GM12875 (cell line): ENCODE data around the gene TBRG4.

Experiments used
- H3K4me3 ChIP-seq: one replicate; pipeline ENCODE4 v1.5.1; 2011; ENCODE audit warnings: low read depth, low read length, control low read depth
- TF ChIP-seq, protein P1 (sequence below): IDR thresholded peaks from 2 replicates; pipeline ENCODE4 v1.5.1; 2011; ENCODE audit warnings: low read depth, mild to moderate bottlenecking, control low read depth, inconsistent platforms, low read length, moderate library complexity, borderline replicate concordance; ENCODE audit not compliant: insufficient read depth

Gene TBRG4

DNA sequence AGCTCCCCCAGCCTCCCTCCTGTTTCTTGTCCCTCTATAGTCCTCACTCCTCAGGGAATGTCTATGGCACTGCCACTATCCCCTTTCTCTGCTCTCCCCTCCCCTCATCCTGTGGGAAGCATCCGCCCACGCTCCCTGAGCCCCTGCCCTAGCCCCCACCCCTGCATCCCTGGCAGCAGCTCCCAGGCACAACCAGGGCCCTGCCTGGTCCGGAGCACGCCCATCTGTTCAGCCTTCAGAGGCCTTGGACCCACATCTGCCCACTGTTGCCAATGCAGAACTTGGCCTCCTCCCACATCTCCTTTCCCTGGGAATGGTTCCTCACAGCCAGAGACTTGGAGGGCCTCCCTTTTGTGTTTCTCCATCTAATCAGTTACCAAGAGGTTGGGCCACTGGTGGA lies 20.4 kb upstream of the TBRG4 start:
- TF ChIP-seq, protein P1, sequence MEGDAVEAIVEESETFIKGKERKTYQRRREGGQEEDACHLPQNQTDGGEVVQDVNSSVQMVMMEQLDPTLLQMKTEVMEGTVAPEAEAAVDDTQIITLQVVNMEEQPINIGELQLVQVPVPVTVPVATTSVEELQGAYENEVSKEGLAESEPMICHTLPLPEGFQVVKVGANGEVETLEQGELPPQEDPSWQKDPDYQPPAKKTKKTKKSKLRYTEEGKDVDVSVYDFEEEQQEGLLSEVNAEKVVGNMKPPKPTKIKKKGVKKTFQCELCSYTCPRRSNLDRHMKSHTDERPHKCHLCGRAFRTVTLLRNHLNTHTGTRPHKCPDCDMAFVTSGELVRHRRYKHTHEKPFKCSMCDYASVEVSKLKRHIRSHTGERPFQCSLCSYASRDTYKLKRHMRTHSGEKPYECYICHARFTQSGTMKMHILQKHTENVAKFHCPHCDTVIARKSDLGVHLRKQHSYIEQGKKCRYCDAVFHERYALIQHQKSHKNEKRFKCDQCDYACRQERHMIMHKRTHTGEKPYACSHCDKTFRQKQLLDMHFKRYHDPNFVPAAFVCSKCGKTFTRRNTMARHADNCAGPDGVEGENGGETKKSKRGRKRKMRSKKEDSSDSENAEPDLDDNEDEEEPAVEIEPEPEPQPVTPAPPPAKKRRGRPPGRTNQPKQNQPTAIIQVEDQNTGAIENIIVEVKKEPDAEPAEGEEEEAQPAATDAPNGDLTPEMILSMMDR, result no peak
- no peak overlapping the region for H3K4me3 ChIP-seq

- no peak overlapping the region for H3K4me3 ChIP-seq
These were observed 19.4 kb upstream of the TBRG4 start for GRCh38 chr7:45130910-45131309.

GRCh38 chr7:45129906-45130305 lies 18.4 kb upstream of the TBRG4 start:
- H3K4me3 ChIP-seq, result no peak overlapping the region
- TF ChIP-seq, protein P1, result no peak

More at GRCh38 chr7:45130910-45131309, 19.4 kb upstream of the TBRG4 start:
- TF ChIP-seq, protein P1, result no peak

GRCh38 chr7:45129181-45129800 lies 17.8 kb upstream of the TBRG4 start:
- TF ChIP-seq, protein P1, result no peak
- H3K4me3 ChIP-seq, result no peak overlapping the region

- H3K4me3 ChIP-seq, result no peak overlapping the region
- TF ChIP-seq, protein P1, result no peak
These were observed 15.4 kb upstream of the TBRG4 start for GRCh38 chr7:45126920-45127319.

- H3K4me3 ChIP-seq, result no peak overlapping the region
- TF ChIP-seq, protein P1, result no peak
These were observed 14.7 kb upstream of the TBRG4 start for GRCh38 chr7:45126201-45126600.

DNA sequence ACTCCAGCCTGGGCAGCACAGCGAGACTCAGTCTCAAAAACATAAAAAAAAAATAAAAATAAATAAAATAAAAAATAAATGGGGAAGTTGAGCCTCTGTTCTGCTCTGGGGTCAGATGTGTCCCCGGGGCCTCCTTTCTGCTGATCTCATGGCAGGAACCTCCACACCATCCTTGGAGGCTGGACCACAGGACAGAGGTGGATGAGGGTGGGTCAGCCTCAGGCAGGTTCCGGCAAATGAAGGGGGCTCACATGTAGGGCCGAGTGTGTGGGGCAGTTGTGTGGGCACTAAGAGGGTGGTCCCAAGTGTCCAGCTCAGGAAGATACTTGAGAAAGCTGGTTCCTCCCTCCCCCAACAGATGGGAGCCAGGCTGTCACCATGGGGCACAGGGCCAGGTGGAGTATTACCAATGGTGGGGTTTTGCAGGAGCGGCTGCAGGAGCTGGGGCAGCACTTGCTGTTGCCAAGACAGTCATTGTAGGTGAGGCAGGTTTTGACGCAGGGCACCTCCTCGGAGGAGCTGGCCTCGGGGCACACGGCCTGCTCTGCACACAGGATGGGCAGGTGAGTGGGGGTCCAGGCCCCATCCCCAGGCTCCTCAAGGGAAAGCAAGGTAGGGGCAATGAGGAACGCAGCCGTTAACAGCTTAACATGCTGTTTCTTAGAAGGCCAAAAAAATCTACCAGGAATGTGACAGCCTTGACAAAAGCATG lies 13.9 kb upstream of the TBRG4 start:
- TF ChIP-seq, protein P1, result no peak
- H3K4me3 ChIP-seq, result no peak overlapping the region
